GM19372 (cell line): ENCODE data around the gene PTPN13.
A peak's percentile ranks its signal among the peaks of the same experiment; 100 is the strongest.

Experiments used
- ATAC-seq: cut with Tn5 transposase; IDR thresholded peaks from one replicate; pipeline ENCODE4 v1.9.1; 2021; ENCODE audit warnings: mild to moderate bottlenecking, low read depth, moderate library complexity; ENCODE audit not compliant: unreplicated experiment

Gene PTPN13

GRCh38 chr4:86587381-86588140 is 6.6 kb upstream of the PTPN13 start:
- ATAC-seq: no peak

- no peak for ATAC-seq
These were observed 1.4 kb upstream of the PTPN13 start for GRCh38 chr4:86592553-86593249.

GRCh38 chr4:86594559-86595425 is 677 bp downstream of the PTPN13 start:
- ATAC-seq: peak; percentile 11

- ATAC-seq: no peak
These were observed 1.3 kb downstream of the PTPN13 start for GRCh38 chr4:86595426-86595805.

- no peak for ATAC-seq
These were observed 2.7 kb downstream of the PTPN13 start for GRCh38 chr4:86596807-86597206.

GRCh38 chr4:86600007-86600653 is 6.0 kb downstream of the PTPN13 start:
- ATAC-seq: no peak

GRCh38 chr4:86603311-86603885 is 9.3 kb downstream of the PTPN13 start:
- ATAC-seq: peak; percentile 52

- ATAC-seq: no peak
These were observed 12.7 kb downstream of the PTPN13 start for GRCh38 chr4:86606809-86607208.

- ATAC-seq: no peak
These were observed 14.8 kb downstream of the PTPN13 start for GRCh38 chr4:86608757-86609375.

GRCh38 chr4:86611757-86612156 is 17.6 kb downstream of the PTPN13 start:
- no peak for ATAC-seq

GRCh38 chr4:86613734-86614133 is 19.6 kb downstream of the PTPN13 start:
- no peak for ATAC-seq

GRCh38 chr4:86614865-86615264 is 20.8 kb downstream of the PTPN13 start:
- no peak for ATAC-seq

- ATAC-seq: no peak
These were observed 21.4 kb downstream of the PTPN13 start for GRCh38 chr4:86615501-86615900.

- ATAC-seq: no peak
These were observed 25.5 kb downstream of the PTPN13 start for GRCh38 chr4:86619656-86620055.

GRCh38 chr4:86621435-86621834 is 27.3 kb downstream of the PTPN13 start:
- ATAC-seq: no peak

GRCh38 chr4:86626066-86626465 is 32.0 kb downstream of the PTPN13 start:
- no peak for ATAC-seq

- no peak for ATAC-seq
These were observed 33.5 kb downstream of the PTPN13 start for GRCh38 chr4:86627462-86628135.

- no peak for ATAC-seq
These were observed 36.5 kb downstream of the PTPN13 start for GRCh38 chr4:86630629-86631028.

GRCh38 chr4:86631166-86631565 is 37.1 kb downstream of the PTPN13 start:
- ATAC-seq: no peak
